Activated T-cell treated with anti-CD3 and anti-CD28 coated beads for 1 hour (primary cell): Measurements from ENCODE around the gene ARID1B.

Source experiments
- DNase-seq: peaks from one replicate; pipeline ENCODE4 v3.0.0-alpha.2; 2020; ENCODE audit warnings: low read depth

Gene ARID1B

DNA sequence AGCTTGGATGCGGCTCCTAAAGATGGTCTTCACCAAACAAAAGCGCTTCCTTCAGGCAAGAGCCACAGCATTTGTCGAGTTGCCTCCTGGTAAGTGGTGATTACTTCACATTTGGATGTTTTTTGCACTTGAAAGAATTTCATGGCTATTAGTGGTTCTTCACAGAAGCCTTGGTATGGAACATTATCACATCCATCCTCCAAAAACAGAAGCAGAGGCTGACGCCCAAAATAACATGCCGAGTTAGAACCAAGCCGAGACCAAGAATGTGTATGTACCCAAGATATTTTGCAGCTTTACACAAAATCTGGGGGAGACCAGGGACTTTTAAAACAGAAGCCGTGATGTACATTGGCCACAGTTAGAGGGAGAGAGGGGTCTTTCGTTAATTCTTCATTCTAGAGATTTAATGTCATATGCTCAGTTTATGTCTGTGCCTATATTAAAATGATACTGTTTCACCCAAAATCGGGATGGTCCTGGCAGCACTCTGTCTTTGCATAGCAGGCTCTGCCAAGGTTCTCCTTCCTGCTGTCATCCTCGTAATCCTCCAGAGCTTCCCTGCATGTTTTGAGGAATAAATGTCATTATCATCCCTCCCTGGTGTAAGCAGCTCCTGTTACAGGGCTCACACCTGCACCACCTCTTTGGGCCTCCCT is 436.9 kb downstream of the ARID1B start:
- DNase-seq: no peak

DNA sequence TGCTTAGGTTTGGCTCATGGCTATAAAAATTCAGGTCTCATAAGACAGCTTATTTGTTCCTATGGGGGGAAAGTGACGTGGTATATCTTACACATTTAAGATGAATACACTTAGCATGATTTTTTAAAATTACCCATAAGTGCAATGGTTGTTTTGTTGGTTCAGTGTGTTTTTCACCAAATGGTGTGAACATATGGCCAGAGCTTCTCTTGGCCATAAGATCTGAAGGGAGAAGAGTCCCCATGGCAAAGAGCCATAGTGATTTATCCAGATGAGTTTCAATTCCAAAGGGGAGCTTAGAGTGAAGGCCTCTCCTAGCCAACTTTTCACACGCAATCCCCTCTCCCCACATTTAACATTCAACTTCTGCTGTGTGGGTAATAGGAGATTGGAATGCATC is 438.5 kb downstream of the ARID1B start:
- DNase-seq: no peak

DNA sequence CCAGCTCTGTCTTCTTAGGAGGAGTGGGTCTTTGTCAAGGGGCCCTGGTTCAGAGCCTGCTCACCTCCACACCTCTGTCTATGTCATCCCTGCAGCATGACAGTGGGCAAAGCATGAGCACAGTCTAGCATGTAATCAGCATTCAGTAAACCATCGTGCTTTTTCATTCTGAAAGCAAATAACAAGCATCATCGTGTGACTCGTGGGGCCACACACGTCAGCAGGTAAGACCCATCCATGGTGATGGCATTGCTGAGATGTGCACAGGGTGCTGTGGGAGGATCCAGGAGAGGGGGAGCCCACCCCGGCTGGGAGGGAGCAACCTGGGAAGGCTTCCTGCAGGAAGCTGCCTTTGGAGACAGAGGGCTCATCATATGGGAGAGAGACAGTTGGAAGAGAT is 439.4 kb downstream of the ARID1B start:
- DNase-seq: no peak

DNA sequence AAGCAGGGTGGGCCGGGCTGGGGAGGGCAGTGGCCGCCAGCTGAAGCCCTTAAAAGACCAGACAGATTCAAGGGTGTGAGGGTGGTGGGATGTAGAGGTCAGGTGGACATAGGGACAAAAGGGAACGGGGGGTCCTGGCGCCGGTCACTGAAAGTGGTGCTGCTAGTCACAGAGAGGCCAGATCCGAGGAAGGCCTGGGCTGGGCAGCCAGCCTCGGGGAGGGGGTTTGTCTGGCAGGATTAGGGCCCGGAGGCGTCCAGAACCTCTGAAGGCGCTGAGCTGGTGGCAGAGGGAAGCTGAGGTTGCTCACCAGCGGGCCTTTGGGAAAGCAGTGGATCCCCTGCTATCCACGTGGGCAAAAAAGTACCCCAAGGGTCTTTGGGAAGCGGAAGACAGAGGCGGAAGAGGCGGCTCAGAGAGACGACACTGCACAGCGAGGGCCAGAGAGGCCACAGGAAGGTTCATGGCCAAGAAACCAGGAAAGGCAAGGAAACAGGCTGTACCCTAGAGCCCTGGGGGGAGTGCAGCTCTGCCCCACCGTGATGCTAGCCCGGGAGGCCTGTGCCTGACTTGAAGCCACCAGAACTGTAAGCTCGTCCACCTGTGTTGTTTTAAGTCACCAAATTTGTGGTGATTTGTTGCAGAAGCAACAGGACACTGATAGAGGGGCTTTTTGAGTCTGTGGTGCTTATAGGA is 440.2 kb downstream of the ARID1B start:
- DNase-seq: no peak

DNA sequence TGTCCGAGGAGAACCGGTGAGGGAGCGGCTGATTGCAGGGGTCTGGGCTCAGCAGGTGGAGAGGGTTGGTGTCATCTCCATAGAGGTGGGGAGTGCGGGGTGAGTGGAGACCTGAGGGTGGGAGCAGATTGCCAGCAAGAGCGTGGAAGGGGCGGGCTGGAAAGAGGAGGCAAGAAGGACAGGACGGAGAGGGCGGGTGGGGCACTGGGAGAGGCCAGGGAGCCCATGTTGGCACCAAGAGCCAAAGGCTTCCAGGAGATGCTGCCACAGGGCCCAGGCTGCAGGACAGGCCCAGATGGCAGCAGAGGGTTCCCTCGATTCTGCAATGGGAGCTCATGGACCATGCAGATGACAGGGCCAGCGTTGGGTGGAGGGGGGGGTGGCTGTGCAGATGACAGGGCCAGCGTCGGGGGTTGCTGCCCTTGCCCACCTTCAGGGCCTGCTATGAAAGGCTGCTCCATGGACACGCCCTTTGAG is 440.8 kb downstream of the ARID1B start:
- DNase-seq: no peak

DNA sequence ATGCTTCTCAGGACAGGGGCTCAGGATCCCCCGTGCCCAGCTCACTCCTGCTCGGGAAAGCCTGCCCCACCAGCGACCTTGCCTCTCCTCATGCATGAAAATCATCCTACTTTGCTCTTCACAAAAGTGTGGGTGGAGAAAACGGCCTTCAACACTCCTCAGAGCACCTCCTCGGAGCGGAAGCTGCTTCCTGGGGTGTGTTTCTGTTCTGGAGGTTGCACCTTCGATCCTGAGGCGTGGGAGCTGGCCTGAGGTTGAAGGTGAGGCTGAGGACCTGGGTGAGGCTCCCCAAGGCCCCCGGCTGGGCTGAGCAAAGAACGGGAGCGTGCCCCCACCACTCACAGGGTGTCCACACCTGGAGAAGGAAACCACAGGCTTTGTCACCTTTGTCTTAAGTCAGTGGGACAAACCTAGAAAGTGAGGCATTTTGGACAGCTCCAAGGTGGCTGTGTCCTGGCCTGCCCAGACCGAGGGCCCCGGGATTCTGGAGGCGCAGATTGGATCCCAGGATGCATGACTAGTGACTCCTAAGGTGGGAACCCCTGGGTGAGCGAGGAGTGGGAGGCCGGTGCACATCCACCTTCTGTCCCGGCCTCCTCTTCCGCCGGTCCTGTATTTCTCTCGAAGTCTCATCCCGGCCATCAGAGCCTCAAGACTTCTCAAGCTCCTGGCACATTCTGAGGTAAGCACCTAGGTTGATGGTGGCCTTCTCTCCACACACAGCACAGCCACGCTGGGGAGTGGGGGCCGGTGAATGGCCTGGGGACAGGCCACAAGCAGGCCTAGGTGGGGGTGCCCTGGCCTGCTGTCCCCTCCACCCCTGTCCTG is 441.4 kb downstream of the ARID1B start:
- DNase-seq: no peak

DNA sequence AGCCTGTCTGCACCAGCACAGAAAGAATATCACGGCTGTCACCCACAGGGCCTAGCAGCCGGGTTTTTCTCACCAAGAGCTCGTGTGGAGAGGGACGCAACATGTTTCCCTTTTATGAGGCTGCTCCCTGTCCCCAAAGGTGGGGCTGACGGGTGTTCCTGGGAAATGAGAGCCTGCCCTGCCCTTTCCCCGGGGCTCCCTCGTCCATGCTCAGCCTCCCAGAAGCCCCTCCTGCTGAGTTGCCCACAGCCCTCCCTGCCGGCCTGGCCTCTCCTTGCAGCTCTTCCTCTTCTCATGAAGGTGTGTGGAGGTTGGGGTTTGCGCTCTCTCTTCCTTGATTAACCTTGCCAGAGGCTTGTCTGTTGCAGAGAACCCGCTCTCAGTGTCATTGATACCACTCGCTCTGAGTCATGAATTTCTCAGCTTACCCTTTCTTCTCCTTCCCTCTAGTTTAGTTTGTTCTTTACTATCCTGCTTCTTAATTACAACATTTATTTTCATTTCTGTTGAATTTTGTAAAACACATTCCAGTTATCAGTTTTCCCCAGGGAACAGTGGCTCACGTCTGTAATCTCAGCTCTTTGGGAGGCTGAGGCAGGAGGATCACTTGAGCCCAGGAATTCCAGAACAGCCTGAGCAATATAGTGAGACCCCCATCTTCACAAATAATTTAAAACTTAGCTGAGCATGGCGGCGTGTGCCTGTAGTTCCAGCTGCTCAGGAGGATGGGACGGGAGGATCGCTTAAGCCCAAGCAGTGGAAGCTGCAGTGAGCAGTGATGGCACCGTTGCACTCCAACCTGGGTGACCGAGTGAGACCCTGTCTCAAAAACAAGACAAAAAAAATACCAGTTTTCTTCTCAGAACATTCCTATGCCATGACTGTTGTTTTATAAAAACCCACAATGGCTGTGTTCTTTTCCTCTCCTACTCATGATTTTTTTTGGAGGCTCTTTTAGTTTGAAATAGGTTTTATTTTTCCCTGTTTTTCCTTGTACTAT is 442.3 kb downstream of the ARID1B start:
- no peak for DNase-seq

DNA sequence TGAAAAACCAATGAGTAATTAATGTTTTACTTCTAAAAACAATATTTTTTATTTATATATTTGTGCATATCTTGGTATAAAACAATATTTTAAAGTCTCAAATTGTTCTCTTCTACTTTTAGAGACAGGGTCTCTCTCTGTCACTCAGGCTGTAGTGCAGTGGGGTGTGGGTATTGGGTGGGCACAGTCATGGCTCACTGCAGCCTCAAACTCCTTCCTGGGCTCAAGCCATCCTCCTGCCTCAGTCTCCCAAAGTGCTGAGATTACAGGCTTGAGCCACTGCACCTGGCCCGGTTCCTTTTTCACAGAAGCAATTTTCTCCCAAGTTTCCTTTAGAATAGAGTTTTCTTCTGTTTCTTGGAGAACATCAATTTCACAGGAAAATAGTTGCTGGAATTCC is 443.3 kb downstream of the ARID1B start:
- DNase-seq: no peak

DNA sequence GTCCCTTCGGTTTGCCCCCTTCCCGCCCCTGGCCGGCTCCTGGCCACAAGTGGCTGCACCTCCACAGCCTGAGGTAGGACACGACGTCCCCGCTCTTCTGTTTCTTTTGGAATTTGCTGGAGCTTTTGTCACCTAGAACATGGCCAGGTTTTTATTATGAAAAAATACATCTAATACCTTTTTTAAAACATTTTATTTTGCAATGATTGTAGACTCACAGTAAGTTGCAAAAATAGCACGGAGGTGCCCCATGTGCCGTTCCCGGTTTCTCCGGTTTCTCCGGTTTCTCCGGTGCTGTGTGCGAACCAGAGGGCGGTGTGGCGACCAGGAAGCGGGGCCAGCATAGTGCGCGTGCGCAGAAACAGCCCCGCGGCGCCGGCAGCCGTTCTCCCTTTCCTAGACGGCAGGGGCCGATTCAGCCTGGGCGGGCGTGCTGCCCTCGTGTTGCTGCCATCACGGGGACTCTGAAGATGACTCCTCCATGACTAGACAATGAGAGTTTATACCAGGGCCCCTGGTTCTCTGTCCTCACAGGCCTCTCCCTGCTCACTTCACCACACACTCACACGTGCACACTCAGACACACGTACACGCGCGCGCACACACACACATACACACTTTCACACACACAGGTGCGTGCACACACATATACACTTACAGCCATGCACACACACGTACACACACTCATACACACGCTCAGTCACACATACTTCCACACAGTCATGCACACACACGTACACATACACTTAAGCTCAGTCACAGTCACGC is 444.1 kb downstream of the ARID1B start:
- peak; percentile 74 for DNase-seq

DNA sequence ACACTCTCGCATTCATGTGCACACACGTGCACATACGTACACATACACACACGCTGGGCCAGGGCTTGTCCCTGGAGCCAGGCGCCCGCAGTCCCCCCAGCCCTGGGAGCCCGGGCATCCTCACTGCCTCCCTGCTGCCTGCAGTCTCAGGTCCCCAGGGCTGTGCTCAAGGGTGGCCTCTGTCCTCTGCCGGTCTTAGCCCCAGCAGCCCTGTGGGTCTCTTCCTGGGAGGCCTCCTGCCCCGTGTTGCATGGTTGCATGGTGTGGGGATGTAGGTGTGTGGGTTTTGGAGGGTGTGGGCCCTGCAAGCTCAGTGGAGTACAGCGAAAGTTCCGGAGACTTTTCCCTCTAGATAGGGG is 444.6 kb downstream of the ARID1B start:
- no peak for DNase-seq

DNA sequence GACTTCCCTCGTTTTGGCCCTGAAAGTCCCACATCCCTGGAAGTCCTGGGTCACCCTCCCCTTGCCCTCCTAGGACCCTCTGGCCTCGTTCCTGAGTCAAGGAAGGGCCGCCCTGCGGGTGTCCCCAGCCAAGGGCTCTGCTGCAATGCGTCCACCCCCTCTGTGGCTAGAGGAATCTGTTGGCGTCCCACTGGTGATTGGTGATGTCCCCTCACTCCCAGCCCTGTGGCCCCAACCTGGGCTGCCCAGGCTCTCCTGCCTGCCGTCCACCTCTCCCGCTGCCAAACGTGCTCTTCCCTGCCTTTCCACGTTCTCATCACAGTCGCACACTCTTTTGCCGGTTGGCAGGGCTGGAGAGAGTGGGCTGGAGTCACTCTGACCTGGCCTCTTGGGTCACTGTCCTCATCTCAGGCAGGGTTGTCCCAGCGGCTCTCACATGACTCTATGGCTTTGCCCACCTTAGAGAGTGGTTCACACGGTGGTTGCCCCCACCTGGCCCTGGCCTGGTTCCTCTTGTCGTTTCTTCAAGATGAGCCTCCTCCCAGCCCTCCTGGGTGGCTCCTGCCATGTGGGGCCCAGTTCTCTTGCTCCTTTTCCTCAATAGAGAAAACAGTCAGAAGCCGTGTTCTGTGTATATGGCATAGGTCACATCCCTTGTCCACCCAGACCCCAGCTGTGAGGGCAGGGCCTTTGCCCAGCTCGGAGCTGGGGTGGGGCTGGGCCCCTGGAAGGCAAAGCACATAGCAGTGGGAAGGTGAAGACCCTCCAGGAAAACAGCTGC is 445.2 kb downstream of the ARID1B start:
- no peak for DNase-seq

DNA sequence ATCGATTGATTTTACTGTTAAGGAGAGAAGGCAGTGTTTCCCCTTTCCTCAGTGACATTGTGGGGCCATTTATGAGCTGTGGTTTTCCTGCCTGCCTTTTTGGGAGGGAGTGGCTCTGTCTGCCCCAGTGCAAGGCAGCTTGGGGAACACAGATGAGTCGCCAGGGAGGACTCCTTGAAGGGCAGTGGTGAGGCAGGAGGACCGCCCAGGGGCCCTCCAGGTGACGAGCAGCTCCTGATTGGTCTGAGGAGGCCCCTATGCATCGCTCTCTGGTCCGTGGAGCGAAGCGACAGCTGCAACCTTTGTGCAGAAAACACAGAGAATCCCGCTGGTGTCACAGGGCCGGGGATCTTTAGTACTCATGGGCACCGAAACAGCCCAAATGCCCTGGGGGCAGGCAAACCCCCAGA is 445.8 kb downstream of the ARID1B start:
- no peak for DNase-seq

DNA sequence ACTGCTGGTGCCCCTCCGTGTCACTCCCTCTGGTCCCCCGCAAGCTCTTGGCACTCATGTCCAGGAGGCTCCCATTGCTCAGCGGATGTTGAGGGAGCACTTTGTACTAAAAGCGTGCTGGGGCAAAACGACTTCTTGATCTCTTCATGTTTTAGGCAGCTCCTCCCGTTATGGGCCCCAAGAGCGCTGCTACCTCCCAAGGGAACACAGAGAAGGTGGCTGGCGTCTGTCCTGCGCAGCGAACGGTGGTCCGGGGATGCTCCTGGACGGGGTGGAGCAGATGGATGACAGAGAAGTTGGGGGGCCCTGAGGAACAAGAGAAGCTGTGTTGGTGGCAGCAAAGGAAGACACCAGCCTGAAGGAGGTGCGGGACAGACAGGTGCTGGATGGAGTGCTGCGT is 446.3 kb downstream of the ARID1B start:
- DNase-seq: no peak

DNA sequence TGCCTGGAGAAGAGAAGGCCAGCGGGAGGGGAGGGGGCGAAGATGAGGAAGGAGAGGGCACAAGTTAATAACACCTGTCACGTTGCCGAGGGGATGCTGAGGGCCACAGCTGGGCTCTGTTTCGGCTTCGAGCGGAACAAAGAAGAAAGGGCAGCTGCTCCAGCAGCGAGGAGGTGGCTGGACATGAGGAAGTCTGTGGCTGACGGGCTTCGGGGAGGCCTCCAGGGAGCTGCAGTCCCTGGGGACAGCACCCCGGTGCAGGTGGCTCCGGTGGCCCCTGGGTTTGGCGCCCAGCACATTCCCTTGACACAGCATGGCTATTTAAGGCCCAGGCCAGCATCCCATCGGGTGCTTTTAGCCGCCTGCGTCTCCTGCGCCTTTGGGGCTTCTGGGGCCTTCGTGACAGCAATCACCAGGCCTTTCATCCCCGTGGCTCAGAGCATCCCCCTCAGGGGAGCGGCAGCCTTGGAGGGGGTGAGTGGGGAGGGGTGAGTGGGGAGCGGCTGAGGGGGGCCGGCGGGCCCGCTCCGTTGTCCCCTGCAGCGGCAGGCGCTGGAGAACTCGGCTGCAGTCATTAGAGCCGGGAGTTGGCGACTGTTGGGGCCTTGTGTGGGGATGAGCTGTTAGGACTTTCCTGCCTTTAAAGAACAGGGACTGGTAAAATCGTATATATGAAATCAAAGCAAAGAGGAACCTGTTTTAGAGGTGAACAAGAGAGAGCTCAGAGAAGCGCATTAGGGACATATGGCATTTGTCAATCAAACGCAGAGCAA is 447.2 kb downstream of the ARID1B start:
- no peak for DNase-seq

DNA sequence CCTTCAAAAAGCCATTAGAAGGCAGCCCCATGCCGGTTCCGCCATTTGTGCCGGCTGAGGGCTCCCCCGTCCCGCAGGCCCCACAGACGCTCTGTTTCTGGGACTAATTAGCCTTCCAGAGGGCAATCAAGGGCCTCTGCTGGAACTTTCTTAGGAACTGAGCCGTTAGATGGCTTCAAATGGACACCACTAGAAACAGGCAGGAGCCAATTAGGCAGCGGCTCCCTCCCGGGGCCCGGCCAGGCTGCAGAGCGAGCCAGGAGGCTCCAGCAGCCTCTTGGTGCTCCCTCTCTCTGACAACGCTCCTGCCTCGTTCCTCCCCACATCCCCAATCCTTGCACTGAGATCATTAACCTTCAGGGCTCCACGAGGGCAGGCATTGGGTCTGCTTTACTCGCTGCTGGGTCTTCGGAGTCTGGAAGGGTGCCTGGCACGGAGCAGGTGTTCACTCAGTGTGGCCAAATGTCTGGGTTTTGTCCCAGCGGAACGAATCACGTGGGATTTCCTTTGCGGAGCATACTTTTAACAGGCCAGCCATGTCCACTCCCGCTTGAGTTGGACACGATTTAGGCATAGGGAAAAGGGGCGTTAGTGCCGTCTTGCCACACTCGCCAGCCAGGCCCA is 447.9 kb downstream of the ARID1B start:
- no peak for DNase-seq

DNA sequence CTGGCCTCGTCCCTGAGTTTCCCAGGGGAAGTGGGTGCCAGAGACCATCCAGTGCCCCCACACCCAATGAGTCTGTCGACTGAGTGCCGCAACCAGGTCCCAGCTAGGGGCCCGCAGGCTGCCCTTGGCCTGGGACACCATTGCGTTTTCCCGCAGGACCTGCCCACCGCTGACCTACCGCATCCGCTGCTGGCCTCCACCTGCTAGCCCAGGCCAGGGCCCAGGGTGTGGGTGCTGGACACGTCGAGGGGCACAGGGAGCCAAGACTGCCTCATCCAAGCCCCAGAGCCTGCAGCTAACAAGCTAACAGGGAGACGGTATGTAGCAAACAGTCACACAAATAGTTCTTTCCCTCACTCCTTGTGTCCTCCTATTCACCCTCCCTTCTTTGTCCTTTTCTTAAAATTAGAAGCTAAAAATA is 448.4 kb downstream of the ARID1B start:
- no peak for DNase-seq

DNA sequence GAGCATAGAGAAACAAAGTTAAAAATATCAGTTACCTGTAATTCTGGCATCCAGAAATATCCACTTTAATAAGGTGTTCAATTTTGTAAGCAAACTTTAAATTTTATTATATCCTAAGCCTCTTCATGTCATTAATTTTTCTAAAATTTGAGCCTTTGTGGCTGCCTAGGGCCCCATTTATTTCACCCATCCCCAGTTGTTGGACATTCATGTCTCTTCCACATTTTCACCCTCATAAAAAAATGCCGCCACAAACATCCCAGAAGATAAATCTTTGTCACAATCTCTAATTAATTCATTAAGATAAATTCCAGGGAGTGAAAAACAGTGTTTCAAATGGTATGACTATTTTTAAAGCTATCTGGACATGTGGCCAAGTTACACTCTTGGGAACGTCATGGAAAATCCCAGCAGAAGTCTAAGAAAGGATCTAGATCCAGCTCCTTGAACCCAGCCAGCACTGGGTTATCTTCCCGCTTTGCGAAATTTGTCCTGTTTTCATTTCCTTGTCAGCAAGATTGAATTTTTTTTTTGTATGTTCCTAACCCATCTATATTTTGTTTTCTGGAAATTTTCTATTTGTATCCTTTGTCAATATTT is 448.9 kb downstream of the ARID1B start:
- no peak for DNase-seq

DNA sequence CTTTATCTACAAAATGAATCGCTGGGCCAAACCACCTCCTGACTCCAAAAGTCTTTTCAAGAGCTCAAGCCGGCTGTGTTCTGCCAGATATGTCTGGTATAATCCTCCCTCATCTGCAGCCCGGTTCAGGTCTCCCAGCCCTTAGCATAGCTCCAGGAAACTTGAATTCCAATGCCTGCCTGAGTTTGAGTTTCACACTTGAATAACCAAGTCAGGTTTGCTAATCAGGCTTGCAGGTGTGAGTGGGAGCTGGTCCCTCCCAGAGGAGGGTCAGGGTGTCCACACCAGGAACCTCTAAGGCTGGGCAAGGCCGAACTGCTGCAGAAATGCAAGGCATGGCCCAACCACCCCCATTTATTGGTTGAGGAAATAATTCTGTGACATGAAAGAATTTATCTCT is 449.6 kb downstream of the ARID1B start:
- no peak for DNase-seq
